ENCODE measurements around the gene TMEM151B.

- no peak for TF ChIP-seq CTCF (IDR thresholded peaks at IDR 0.05)
- no peak for TF ChIP-seq EZH2 (IDR thresholded peaks at IDR 0.05; ENCODE audit: borderline replicate concordance, insufficient read depth, low read depth, low read length, poor library complexity, severe bottlenecking)
Measured at GRCh38 chr6:44321210-44321609, 51.0 kb downstream of the TMEM151B start.
